GM21786 (cell line): ENCODE data around the gene NDRG2.

Experiments used
- ATAC-seq: cut with Tn5 transposase; IDR thresholded peaks from one replicate; pipeline ENCODE4 v1.9.1; 2021; ENCODE audit not compliant: unreplicated experiment

Gene NDRG2

DNA sequence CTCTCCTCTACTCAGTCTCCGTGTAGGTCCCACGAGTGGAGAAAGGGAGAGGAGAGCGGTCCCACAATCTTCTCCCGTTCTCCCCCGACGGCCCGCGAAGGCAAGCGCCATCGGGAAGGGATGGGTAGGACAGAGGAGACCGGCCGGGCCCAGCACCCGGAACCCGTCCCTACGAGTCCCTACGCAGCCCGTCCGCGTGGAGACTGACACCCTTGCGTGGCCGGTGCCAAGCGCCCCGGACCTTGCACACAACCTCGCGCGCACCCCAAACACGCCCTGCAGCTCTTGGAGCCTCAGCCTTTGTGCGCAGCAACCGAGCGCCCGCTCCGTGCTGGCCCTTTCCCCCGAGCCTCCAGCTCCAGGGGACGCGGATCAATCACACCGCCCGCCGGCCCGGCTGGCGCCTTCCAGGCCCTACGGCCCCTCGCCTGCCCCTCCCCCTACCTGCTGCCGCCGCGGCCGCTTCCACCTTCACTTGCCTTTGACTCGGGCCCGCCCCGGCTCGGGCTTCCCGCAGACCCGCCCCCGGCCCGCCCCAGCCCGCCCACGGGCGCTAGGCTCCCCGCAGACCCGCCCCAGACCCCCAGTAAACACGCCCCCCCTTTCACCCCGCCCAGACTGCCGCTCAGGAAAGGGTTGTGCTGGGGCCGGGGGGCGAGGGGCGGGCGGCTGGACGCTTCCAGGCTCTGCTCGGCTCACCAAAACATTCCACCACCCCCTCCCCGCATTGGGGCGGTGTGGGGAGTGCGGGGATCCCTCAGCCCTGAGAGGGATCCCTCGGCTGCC, at the start of gene NDRG2:
Gene NDRG2, minus strand, starts transcription at position 477 of the 786 bp plus-strand sequence. CDS start 1,746 bp downstream, outside the sequence.
- no peak for ATAC-seq

- ATAC-seq, result no peak
These were observed 49.1 kb upstream of the NDRG2 start for GRCh38 chr14:21073921-21074320.

GRCh38 chr14:21072781-21073339, 48.0 kb upstream of the NDRG2 start:
- no peak for ATAC-seq

DNA sequence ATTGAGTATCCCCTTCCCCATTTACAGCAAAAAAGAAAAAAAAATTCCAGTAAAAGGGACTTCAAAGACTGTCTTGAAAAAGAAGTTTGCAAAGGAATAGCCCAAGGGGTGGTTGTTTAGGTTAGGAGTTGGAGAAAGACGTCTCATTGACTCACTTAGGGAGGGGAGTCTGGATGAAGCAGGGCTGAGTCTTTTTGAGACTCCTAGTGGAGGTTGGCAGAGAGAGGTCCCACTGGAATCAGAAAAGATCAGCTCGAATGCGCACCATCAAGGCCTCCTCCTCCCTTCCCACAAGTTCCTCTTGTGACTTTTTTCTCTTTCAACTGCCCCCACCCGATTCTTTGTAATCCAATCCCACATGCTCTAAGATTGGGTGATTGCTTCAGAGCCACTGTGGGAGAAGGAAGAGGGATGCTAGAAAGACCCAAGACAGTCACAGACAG, 47.2 kb upstream of the NDRG2 start:
- ATAC-seq, result no peak

GRCh38 chr14:21071225-21072030, 46.6 kb upstream of the NDRG2 start:
- ATAC-seq, result peak; percentile 74

- no peak for ATAC-seq
These were observed 45.9 kb upstream of the NDRG2 start for GRCh38 chr14:21070610-21071224.

- ATAC-seq, result no peak
These were observed 45.3 kb upstream of the NDRG2 start, which contains the start of gene ARHGEF40 for GRCh38 chr14:21070083-21070609. ARHGEF40 (plus strand) TSS chr14:21070304; CDS start chr14:21070397, 93 bp downstream.

DNA sequence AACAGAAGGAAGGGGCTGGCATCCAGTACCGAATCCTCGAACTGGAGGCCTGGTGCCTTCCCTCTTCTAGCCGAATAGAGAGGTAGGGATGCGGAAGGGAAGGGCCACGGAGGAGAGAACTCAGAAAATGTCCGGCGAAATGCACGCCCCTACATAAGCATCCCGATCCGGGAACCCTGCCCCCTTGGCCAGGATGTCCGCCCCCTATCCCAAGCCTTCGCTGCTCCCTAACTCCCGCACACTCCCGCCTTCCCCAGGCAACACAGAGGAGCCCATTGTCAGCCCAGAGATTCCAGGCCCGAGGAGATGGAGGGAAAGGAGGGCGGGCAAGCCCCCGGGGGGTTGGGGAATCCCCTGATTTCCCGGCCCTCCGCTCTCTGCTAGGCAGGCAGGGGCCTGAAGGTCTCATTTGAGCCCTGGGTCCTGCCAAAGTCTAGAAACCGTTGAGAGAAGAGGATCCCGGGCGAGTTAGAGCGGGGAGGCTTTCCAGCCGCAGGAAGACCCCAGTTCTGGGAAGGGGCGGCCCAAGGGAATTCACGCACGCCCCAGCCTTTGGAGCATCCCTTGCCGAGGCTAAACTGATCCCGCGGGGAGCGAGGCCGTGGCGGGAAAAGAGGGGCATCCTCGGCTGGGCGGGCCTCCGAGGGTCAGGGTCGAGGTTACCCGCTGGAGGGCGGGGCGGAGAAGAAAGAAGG, 44.7 kb upstream of the NDRG2 start:
- ATAC-seq, result no peak

DNA sequence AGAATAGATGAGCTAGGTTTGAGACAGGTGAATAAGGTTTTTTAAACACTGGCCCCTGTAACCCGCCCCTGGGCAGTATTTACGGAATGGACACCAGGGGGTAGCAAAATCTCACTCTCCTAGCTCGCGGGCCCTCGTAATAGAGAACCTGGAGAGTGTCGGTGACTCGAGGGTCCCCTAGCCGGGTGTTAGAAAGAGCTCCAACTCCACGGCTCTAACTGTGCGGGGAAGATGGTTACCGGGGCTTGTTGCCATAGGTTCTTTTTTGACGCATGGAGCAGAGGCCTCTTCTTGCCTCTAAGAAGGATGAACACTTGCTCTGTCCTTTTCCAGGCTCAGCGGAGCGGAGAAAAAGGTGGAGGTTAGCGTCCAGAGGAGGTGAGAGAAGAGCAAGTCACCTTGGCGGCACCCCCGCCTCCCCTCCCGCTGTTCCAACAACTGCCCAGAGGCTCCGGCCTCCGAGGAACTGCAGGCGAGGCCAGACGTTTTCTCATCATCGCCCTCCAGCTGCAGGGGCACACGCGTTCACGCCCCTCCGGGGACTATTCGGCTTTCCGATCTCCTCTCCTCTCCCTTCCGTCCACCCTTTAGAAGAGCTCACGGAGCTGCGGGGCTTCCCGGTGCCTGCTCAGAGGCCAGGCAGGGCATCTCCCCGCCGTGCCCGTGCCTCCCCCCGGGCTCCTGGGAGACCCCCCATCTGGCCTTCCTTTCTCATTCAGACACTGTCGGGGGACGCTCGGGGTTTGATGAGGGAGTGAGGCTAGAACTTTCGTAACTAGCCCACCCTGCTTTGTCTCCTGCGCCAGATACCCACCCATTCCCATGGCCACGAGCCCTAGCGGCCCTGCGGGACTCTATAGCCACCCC, 43.9 kb upstream of the NDRG2 start:
- ATAC-seq, result no peak

DNA sequence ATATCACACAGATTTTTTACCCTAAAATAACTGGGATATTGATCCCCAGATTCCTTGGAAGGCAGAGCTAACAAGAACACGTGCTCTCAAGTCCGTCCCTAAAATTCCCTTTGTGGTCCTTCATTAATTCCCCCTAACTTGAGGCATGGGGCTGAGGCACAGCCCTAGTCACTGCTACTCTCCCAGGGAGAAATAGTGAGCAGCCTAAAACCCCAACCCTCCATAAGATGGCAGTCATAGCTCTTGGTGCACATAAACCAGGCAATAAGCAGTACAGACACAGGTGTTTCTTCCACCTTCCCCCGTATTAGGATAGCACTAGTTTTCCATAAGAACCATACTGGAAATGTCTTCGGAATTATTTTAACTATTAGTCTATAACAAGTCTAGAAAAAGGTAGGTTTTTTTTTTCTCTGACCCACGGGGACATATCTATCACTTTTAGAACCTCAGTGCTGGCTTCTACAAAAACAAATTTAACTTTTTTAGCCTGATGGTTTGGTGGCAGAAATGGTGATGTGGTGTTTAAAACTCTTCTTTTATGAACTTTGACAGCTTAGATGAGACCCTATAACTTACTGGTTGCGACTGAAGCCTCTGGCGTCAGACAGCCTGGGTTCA, 42.1 kb upstream of the NDRG2 start:
- no peak for ATAC-seq

GRCh38 chr14:21063479-21063878, 38.6 kb upstream of the NDRG2 start:
- no peak for ATAC-seq

DNA sequence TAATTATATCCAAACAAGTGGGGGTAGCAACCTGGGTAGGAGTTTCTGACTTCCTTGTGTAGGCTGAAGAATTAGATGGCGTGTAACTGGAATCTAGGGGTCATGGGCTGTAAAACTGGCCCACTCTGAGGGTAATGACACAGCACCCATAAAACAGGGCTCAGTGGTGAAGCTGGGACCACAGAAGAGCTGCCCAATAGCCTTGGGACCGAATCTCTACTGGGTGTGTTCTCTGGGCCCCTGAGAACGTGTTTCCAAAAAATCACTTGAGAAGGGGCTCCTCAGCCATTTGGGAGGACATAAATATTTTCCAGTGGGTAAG, 36.4 kb upstream of the NDRG2 start:
- no peak for ATAC-seq

DNA sequence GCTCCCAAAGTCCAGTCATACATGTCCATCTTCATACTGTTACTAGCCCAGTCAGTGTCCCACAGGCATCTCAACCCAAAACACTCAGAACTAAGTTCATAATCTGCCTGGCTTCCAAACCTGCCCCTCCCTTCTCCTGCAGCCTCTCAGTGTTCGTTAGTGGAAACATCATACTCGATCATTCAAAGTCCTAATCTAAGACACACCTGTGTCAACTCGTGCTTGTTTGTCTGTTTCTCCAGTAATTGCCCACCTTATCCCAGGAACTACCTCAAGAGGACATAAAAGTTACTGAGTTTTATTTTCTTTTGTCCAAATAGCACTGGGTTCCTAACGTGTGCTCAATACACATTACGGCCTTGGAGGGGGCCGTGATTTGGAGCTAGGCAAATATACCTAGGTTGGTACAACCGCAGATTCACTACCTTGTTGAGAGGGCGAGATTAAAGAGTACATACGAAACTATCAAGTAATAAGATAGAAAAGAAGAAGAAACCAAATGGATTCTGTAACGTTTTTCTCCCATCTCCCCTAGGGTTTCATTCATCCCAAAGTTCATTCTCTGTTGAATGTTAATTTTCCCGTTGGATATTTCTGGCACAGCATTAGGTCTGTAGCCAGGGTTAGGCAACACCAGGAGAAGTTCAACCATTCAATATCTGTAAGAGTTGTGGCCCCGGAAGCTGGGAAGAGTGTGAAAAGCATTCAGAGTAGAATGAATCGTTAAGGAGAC, 35.9 kb upstream of the NDRG2 start:
- ATAC-seq, result no peak

- no peak for ATAC-seq
These were observed 35.2 kb upstream of the NDRG2 start for GRCh38 chr14:21059842-21060613.

DNA sequence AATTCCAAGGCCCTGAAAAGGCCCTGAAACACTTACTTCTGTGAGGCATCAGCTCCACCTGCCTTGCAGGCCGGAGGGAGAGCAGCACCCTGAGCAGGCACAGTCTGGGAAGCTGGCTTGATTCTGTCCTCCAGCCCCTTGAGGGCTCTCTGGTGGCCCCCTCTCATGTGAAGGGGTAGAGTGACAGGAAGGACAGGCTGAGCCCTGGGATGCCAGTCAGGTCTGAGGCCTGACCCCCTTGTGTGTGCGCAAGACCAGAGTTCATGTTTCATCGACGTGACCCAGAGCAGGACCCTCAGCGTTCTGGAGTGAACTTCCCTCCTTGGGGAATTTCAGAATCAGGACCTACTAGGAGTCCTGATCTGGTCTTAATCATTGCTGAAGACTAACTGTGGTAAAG, 34.0 kb upstream of the NDRG2 start:
- no peak for ATAC-seq

- no peak for ATAC-seq
These were observed 33.2 kb upstream of the NDRG2 start, which contains the start of gene RNASE8 for GRCh38 chr14:21057803-21058675. RNASE8 (plus strand) TSS chr14:21057822; CDS start chr14:21057893, 71 bp downstream.
